SW 1271 (cell line): ENCODE measurements around the gene PJA1.
A peak's percentile ranks its signal among the peaks of the same experiment; 100 is the strongest.

ENCODE experiments used
- DNase-seq, 2 experiments: peaks; one replicate each; lab custom pipeline; 2025; lab: John Stamatoyannopoulos, UW

Gene PJA1

DNA sequence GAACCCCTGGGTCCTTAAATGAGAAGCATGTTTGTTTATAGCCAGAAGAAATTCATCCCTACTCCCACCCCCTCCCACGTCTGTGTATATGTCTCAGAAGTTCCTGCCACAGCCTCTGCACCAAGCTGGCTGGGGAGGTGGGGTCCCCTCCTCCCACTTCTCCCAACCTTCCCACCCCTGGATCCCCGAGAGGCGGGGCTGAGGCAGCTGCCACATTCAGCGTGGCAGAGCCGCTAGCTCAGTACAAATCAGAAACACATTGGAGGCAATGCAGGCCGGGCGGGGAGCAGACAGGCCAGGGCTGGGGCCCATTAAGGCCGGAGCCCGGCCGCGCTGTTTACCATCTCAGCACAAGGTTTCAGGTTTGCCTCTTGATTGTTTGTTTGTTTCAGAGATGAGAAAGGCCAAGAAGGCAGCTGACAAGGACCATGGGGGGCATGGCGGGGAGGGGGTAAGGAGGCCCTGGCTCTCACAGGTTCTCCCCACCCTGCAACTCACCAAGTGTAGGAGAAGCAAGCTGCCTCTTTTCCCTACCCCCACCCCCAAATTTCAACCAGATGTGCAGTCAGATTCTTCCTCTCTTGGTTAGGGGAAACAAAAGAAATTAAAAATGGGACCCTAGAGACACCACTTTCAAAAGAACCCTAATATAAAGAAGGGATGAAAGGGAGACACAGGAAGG is 22.3 kb downstream of the PJA1 start:
- DNase-seq: no peak

GRCh38 chrX:69140837-69141236 is 24.4 kb downstream of the PJA1 start:
- no peak for DNase-seq

DNA sequence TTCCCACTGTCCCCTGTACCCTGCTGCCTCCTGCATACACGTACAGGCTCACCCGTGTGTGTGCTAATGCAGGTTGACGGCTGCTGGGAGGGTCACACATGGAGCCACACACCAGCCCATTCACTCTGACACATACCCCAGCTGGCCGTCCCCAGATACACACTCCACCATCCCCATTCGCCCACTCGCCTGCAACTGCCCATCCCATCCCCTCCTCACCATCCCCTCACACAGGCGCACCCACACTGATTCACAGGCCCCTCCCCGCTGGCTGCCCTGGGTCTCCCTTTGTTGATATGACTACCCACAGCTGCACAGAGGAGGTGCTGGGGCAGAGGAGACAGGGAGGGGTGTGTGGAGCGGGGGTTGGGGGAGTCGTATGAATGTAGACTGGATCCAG is 25.7 kb downstream of the PJA1 start:
- no peak for DNase-seq

- DNase-seq: no peak
Observed at GRCh38 chrX:69138512-69138911, 26.7 kb downstream of the PJA1 start.

DNA sequence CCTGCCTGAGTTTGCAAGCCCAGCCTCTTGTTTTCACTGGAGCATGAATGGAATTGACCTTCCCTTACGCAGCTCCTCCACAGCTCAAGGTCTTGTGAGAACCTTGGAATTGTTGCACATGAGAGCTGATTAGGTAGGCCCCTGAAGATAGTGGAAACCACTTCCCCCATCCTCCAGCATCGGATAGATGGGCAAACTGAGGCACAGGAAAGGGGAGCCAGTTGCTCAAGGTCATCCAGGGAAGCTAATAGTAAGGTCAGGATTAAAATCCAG is 27.2 kb downstream of the PJA1 start:
- DNase-seq: no peak

DNA sequence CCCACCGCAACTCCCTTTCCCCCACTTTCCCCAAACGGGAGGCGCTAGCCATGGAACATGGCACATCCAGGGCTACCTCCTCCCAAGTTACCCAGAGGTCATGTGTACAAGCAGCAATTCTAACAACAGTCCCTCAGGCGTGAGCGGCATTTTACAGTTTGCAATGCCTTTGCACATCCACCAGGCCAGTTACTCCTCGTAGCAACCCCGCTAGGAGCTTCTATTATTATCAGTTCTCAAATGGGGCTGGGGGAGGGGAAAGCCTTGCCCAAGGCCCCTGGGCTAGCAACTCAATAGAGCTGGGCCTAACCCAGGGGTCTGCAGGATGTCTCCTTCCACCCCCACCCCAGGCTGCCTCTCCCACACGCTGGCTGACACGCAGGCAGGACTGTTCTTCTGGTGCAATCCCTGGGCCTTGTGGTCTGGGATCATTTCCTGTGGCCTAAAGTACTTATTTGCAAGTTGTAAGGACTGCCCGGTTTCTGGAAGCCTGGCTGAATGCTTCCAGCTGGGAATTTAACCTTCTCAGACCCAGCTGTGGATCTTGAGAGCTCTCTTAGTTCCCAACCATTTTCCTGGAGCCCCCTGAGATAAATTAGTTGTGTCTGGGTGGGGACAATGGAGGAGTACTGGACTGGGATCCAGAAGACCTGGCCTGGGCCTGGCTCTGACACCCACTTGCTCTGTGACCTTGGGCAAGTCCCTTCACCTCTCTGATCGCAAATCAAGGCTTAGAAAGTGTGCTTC is 27.7 kb downstream of the PJA1 start:
- DNase-seq: no peak

DNA sequence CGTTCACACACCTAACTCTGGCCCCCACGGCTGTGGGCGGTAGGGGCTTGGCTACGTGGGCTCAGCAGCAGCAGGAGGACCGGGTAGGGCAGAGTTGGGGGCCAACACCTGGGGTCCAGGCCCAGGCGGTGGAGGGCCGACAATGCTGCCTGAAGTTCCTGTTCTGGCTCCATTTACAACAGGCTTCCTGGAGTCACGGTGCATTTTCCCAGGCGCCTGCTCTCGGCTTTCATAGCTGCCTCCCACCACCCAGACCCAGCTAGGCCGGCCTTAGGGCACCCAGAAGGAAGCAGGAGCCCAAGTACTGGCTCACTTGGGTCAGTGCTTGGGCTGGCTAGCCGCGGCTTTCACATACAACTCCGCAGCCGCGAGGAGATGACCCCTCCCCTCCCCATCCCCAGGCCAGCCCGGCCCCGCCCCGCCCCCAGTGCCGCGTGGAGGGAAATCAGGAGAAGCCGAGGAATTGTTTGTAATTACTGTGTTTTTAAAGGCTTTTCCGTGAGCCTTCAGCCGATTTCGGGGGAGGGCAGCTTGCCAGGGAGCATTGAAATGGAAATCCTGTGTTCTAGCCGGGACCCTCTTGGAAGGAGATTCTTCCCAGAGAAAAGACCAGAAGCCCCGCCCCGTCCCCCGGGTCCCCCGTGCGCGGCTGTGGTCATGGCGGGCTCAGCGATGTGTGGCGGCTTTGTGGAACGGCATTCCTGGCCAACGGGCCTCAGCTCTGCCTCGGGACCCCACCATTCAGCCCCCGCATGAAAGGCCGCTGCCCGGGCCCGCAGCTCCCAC is 28.5 kb downstream of the PJA1 start:
- DNase-seq: no peak

- DNase-seq: peak; percentile 25 to 52
Observed at GRCh38 chrX:69133921-69134542, 31.2 kb downstream of the PJA1 start.

GRCh38 chrX:69131886-69132285 is 33.4 kb downstream of the PJA1 start:
- DNase-seq: no peak

DNA sequence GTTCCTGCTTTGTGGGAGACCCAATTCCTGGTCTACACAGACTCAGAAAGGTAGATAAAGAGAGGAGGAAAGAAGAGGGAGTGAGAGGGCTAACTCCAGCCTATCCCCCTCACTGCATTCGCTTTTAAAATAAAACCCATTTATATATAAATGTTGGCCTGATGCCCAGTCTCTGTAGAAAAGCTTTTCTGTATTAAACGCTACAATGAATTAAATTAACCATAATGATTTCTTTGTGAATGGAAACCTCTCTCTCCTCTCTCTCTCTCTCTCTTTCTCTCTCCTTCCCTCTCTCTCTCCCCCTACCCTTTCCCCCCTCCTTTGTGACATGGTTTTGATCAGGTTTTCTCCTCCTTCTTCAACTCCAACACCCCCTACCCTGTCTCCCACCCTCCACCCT is 34.8 kb downstream of the PJA1 start:
- no peak for DNase-seq

DNA sequence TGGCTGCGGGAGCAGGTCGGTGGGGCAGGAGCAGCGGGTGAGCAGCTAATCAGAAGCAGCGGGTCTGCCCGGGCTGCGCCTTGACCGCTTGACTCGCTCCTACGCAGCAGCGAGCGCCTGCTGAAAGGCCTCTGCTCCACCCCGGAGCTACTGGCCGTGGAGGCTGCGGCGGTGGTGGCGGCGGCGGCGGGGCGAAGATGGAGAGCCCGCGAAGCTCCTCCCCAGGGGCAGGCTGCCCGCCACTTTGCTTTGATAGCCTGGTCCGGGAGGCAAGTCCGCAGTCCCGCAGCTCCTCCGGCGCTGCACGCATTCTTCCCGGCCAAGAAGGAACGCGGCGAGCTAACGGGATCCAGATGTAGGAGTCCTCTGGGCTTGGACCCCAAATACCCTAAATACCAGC is 36.7 kb downstream of the PJA1 start:
- DNase-seq: no peak

- DNase-seq: no peak
Observed at GRCh38 chrX:69127466-69127865, 37.8 kb downstream of the PJA1 start.

DNA sequence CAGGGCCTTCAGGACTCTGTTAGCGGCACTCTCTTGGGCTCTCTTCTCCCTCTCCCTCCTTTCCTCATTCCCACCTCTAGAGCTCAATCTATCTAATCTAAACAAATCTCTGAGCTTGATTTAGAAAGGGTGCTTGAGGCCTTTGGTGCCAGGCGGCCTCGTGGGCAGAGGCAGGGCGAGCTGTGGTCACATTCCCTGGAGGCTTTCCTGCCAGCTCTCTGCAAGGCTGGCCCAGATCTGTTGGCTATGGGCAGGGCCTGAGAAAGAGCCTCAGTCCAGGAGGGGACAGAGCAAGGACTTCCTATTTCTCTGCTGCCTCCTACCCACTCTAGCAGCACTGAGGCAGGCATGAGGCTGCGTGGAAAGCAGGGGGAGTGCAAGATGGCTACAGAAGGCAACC is 38.6 kb downstream of the PJA1 start:
- no peak for DNase-seq

DNA sequence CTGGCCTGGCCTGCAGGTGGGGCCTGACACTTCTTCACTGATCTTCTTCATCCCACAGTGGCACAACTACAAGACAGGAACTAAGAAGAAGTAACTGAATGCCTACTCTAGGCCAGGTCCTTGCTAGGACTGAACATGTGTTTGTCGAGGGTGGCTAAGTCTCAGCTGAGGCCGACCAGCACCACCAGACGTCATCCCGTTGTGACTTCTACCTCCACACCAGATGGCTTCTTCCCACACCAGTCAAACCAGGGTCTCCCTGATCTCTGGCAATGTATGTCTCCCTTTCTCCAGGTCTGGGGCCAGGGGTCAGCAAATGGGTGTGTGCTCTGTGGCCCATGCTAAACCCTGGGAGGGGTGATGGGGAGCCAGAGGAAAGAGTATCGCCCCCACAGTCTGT is 40.2 kb downstream of the PJA1 start:
- DNase-seq: no peak

- DNase-seq: no peak
Observed at GRCh38 chrX:69124108-69124507, 41.1 kb downstream of the PJA1 start.

GRCh38 chrX:69123481-69123880 is 41.8 kb downstream of the PJA1 start:
- no peak for DNase-seq

DNA sequence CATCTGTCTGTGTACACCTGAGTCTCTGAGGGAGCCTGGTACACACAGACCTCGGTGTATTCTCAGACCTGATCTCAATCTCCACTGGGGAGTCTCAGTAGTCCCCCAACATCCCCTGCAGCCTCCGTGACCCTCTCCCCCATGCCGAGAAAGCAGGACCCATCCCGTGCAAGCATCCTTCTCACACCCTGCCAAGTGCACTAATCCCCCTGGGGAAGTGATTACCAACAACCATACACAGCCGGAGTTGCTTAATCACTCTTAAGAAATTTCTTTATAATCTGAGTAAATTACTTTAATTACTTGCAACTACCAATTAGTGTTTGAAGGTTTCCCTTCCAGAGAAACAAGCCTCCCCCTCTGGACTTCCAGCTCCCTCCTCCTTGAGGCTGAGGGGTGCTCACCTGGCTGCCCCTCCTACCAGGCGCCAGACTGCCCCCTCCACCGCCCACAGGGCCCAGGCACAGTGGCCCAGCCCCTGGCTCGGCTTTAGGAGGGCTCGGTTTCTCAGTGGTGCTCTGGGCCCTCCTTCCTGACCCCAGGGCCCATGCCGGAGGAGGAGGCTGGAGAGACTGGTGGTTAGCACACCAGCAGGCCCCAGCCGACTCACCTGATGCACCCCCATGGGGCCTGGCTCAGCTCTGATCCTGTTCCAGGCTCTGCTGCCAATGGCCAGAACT is 43.8 kb downstream of the PJA1 start:
- no peak for DNase-seq

DNA sequence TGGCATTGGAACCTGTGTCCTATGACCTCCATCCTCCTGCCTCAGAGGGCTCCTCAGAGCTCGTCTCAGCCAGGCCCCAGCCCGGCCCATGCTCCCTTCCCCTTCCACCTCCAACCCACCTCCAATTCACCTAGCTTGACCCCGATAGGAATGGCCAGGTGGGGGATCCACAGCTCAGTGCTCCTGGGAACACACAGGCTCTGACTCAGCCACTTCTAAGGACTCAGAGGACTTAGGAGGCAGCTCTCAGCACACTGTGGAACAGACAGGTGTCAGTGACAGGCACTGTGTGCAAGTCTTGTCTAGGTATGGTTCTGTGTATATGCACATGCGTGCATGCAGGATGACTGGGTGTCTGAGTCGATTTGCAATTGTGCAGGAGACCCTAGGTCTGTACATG is 44.8 kb downstream of the PJA1 start:
- no peak for DNase-seq

DNA sequence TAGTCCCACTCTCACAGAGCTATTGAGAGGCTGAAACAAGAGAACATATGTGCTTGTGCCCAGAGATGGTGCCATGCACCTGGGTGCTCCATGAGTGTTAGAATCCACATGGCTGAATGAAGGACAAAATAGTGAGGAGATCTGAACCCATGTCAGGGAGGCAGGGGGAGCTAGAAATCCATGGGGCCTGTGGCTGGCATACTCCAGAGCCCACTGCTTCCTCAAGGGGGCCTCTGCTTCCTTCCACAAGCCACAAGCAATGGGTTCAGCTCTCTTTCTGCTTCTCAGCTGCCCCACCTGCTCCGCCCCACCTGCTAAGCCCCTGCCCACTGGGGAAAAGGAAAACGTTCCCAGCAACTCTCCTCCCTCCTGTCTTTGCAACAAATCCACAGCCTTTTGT is 46.1 kb downstream of the PJA1 start:
- no peak for DNase-seq

DNA sequence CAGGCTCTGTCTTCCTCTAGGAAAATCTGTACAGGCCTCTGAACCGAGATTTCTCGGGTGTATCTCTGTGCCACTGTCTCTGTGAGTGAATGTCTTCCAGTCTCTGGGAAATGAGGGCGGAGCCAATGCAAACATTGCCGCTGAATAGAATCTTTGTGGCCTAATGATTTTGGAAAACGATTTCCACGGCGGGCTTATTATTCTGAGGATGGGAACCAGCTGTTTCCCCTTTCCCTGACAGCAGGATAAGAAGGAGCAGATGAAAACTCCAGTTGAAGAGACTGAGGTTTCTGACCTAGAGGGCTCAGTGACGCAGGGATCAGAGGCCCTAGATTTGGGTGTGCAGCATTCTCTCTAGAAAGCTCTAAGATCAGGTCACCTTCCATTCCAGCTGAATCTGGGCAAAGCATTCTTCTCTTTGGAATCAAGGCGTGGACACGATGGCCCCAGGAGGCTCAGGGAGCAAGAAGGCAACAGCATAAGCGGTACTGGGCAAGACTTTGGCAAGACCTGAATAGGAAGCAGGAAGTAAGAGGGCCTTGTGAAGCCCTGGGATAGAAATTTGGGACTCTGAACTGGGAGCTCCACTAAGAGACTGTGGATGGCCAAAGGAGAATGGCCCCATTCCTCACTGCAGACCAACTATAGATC is 47.3 kb downstream of the PJA1 start:
- DNase-seq: no peak

- DNase-seq: no peak
Observed at GRCh38 chrX:69116077-69116476, 49.2 kb downstream of the PJA1 start.

DNA sequence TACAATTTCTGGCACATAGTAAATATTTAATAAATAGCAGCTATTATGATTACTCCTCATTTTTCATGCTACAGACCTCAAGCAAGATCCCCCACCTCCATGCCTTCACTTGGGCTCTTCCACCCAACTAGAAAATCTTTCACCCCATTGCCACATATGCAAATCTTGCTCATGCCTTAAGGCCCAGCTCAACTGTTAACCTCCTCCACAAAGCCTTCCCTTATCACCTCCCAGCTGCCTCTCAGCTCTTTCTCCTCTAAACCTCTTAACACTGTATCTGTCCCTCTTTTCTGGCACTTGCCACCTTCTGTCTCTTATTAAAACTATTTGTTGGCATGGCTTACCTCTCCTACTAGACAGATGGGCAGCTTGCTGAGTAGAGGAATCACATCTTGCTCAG is 51.5 kb downstream of the PJA1 start:
- DNase-seq: no peak
